Middle frontal gyrus (tissue), 1 donor: Measurements from ENCODE around the gene IFNA10.
A peak's percentile ranks its signal among the peaks of the same experiment; 100 is the strongest.
"Not testable (repeated sequence)": the region's sequence is repeated elsewhere in the genome, so short reads cannot be mapped to it uniquely, and the experiment has no call there.

Experiments used
- DNase-seq: peaks from one replicate; pipeline ENCODE4 v3.0.0-alpha.2; 2015; ENCODE audit warnings: low spot score; ENCODE audit errors: extremely low spot score

The IFNA10 gene

GRCh38 chr9:21207043-21207442 is at the start of gene IFNA10:
IFNA10 (minus strand) TSS chr9:21207143; CDS start chr9:21207097, 46 bp downstream.
- DNase-seq: not testable (repeated sequence)

- DNase-seq: no peak
Measured at GRCh38 chr9:21255538-21256212, 48.7 kb upstream of the IFNA10 start.

- DNase-seq: no peak
Measured at GRCh38 chr9:21252721-21253547, 46.0 kb upstream of the IFNA10 start.

- no peak for DNase-seq
Measured at GRCh38 chr9:21251638-21252037, 44.7 kb upstream of the IFNA10 start.

GRCh38 chr9:21251190-21251589 is 44.2 kb upstream of the IFNA10 start:
- no peak for DNase-seq

- DNase-seq: no peak
Measured at GRCh38 chr9:21244836-21245235, 37.9 kb upstream of the IFNA10 start.

- DNase-seq: no peak
Measured at GRCh38 chr9:21239911-21240310, 33.0 kb upstream of the IFNA10 start, which contains the start of gene IFNA14. IFNA14 (minus strand) TSS chr9:21240005; CDS start chr9:21239935, 70 bp downstream.

GRCh38 chr9:21236360-21236714 is 29.4 kb upstream of the IFNA10 start:
- not testable (repeated sequence) for DNase-seq

GRCh38 chr9:21235468-21236359 is 28.8 kb upstream of the IFNA10 start:
- peak; percentile 8 for DNase-seq

GRCh38 chr9:21234153-21234687 is 27.3 kb upstream of the IFNA10 start:
- DNase-seq: no peak

GRCh38 chr9:21233258-21233657 is 26.3 kb upstream of the IFNA10 start:
- no peak for DNase-seq

GRCh38 chr9:21228122-21228521 is 21.2 kb upstream of the IFNA10 start, which contains the start of gene IFNA17:
IFNA17 (minus strand) TSS chr9:21228222; CDS start chr9:21228173, 49 bp downstream.
- DNase-seq: no peak

- DNase-seq: not testable (repeated sequence)
Measured at GRCh38 chr9:21217211-21217610, 10.3 kb upstream of the IFNA10 start, which contains the start of gene IFNA16. IFNA16 (minus strand) TSS chr9:21217311; CDS start chr9:21217305, 6 bp downstream.

- not testable (repeated sequence) for DNase-seq
Measured at GRCh38 chr9:21213411-21214326, 6.7 kb upstream of the IFNA10 start.

GRCh38 chr9:21212160-21212559 is 5.2 kb upstream of the IFNA10 start:
- DNase-seq: not testable (repeated sequence)

GRCh38 chr9:21210782-21211181 is 3.8 kb upstream of the IFNA10 start:
- not testable (repeated sequence) for DNase-seq

GRCh38 chr9:21210311-21210710 is 3.4 kb upstream of the IFNA10 start:
- DNase-seq: no peak

- no peak for DNase-seq
Measured at GRCh38 chr9:21205204-21205603, 1.7 kb downstream of the IFNA10 start.

GRCh38 chr9:21202105-21202504 is 4.8 kb downstream of the IFNA10 start, which contains the start of gene IFNA7:
IFNA7 (minus strand) TSS chr9:21202205; CDS start chr9:21202165, 40 bp downstream.
- DNase-seq: not testable (repeated sequence)
